HepG2 (cell line): ENCODE data around the gene CCDC69.
"Not testable (repeated sequence)": the region's sequence is repeated elsewhere in the genome, so short reads cannot be mapped to it uniquely, and the experiment has no call there.

Experiments used
- CENPX ChIP-seq: sonication (generic); formaldehyde crosslinking; IDR thresholded peaks from 2 replicates; pipeline ENCODE4 v1.9.0; 2021; ENCODE audit warnings: mild to moderate bottlenecking, missing genetic modification reagents, moderate library complexity
- FOSL2 ChIP-seq: sonication (generic); formaldehyde crosslinking; IDR thresholded peaks from 2 replicates; pipeline ENCODE4 v1.4.0; 2020; ENCODE audit warnings: missing genetic modification reagents
- GABPA ChIP-seq, 2 experiments: IDR thresholded peaks; 2 replicates each; pipeline ENCODE4 v1.6.1; 2011 to 2016; ENCODE audit warnings: low read depth in 2 of 2, low read length in 1 of 2, missing biosample characterization in 1 of 2, missing genetic modification characterization in 1 of 2
- HCFC1 ChIP-seq: fragments of 150-350 bp; IDR thresholded peaks from 2 replicates; pipeline ENCODE4 v1.6.1; 2014; ENCODE audit warnings: low read depth, low read length
- NFYB ChIP-seq: sonication (generic); formaldehyde crosslinking; IDR thresholded peaks from 2 replicates; pipeline ENCODE4 v1.4.0; 2020; ENCODE audit warnings: missing genetic modification reagents
- PRPF4 ChIP-seq: fragments of 200-400 bp; formaldehyde crosslinking; IDR thresholded peaks from 2 replicates; pipeline ENCODE4 v1.6.1; 2016; ENCODE audit warnings: low read length, low read depth; ENCODE audit not compliant: poor library complexity, severe bottlenecking
- RXRA ChIP-seq: sonication (generic); formaldehyde crosslinking; IDR thresholded peaks from 2 replicates; pipeline ENCODE4 v1.5.1; 2020; ENCODE audit warnings: missing genetic modification reagents
- YY1 ChIP-seq: IDR thresholded peaks from 2 replicates; pipeline ENCODE4 v1.6.1; 2011; ENCODE audit warnings: low read length, low read depth, moderate library complexity, mild to moderate bottlenecking; ENCODE audit not compliant: insufficient read depth, insufficient replicate concordance
- ZNF382 ChIP-seq: sonication (generic); formaldehyde crosslinking; IDR thresholded peaks from 2 replicates; pipeline ENCODE4 v1.5.0; 2020; ENCODE audit warnings: missing genetic modification reagents, mild to moderate bottlenecking, borderline replicate concordance

DNA sequence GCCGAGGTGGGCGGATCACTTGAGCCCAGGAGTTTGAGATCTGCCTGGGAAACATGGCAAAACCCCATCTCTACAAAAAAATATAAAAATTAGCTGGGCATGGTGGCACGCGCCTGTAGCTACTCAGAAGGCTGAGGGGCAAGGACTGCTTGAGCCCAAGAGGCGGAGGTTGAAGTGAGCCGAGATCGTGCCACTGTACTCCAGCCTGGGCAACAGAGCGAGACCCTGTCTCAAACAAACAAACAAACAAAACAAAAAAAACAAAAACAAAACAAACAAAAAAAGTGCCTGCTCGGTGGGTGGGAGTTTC is 26.6 kb downstream of the CCDC69 start:
- TF ChIP-seq HCFC1; PRPF4; CENPX; NFYB; YY1; RXRA (CRISPR knock-in tag); FOSL2 (CRISPR knock-in tag); ZNF382 (CRISPR knock-in tag); GABPA (IDR thresholded peaks at IDR 0.05; ENCODE audit: low read depth, low read length); GABPA (CRISPR knock-in tag; IDR thresholded peaks at IDR 0.05; ENCODE audit: low read depth): not testable (repeated sequence)
